H1 (cell line): ENCODE data around the gene ADAM30. TPM values are rescaled to one million over a fixed set of nuclear protein-coding genes. Genes with fewer than 3 reads are reported as not detected.

ENCODE experiments used
- CTCF ChIA-PET: fragments of 300-600 bp; sonication (Branson Sonifier 250); formaldehyde crosslinking; loops from one replicate; lab custom pipeline; 2021; ENCODE audit not compliant: partially characterized antibody; lab: Charles Lee
- POLR2A ChIA-PET: fragments of 300-600 bp; sonication (Branson Sonifier 250); formaldehyde crosslinking; loops from one replicate; lab custom pipeline; 2021; ENCODE audit warnings: inconsistent platforms; ENCODE audit not compliant: partially characterized antibody; lab: Charles Lee
- DNase-seq, 2 experiments: peaks; one replicate each; pipeline versions ENCODE4 v3.0.0 to v3.0.0-alpha.2; 2010 to 2022; ENCODE audit warnings: low spot score in 2 of 2, low read depth in 1 of 2, mixed read lengths in 1 of 2
- FAIRE-seq: peaks from 2 replicates; lab custom pipeline; 2011; peaks lifted over from hg19 to GRCh38; lab: Jason Lieb, UNC
- H2AFZ ChIP-seq: 2 replicates; pipeline ENCODE4 v1.8.1; 2012; ENCODE audit warnings: low read length, inconsistent platforms
- H2AK5ac ChIP-seq: 2 replicates; pipeline ENCODE4 v1.6.1; 2013; ENCODE audit warnings: low read depth, low read length
- H2BK120ac ChIP-seq: replicated peaks from 2 replicates; pipeline ENCODE3; 2013; ENCODE audit warnings: low read depth, low read length, inconsistent platforms
- H2BK12ac ChIP-seq: 2 replicates; pipeline ENCODE4 v1.6.1; 2013; ENCODE audit warnings: low read depth, low read length
- H2BK15ac ChIP-seq: 2 replicates; pipeline ENCODE4 v1.6.1; 2013; ENCODE audit warnings: low read length
- H2BK20ac ChIP-seq: 2 replicates; pipeline ENCODE4 v1.6.1; 2013; ENCODE audit warnings: low read length
- H2BK5ac ChIP-seq: 2 replicates; pipeline ENCODE4 v1.6.1; 2013; ENCODE audit warnings: low read depth, low read length
- H3K14ac ChIP-seq: 2 replicates; pipeline ENCODE4 v1.6.1; 2013; ENCODE audit warnings: inconsistent platforms; ENCODE audit not compliant: insufficient read length
- H3K18ac ChIP-seq: 2 replicates; pipeline ENCODE4 v1.6.1; 2013; ENCODE audit warnings: low read length; ENCODE audit errors: extremely low read depth
- H3K23ac ChIP-seq: 2 replicates; pipeline ENCODE4 v1.6.1; 2013; ENCODE audit warnings: inconsistent platforms; ENCODE audit not compliant: insufficient read length
- H3K23me2 ChIP-seq: 2 replicates; pipeline ENCODE4 v1.6.1; 2013; ENCODE audit warnings: low read depth, low read length
- H3K27ac ChIP-seq: 2 replicates; pipeline ENCODE4 v1.6.1; 2011; ENCODE audit warnings: low read depth, low read length, inconsistent platforms
- H3K27me3 ChIP-seq, 4 experiments: replicated peaks in 1 of 4; 1 replicate in 1 of 4; 2 replicates in 3 of 4; pipeline versions ENCODE4 v1.6.1 to v1.8.1; 2011 to 2013; ENCODE audit warnings: low read length in 3 of 4, mild to moderate bottlenecking in 3 of 4, inconsistent platforms in 2 of 4, mixed read lengths in 2 of 4, moderate library complexity in 1 of 4; ENCODE audit not compliant: control insufficient read depth in 3 of 4, insufficient read depth in 3 of 4; ENCODE audit errors: extremely low read depth in 1 of 4
- H3K36me3 ChIP-seq, 4 experiments: 2 replicates each; pipeline versions ENCODE4 v1.6.1 to v1.8.1; 2011 to 2013; ENCODE audit warnings: mild to moderate bottlenecking in 4 of 4, low read length in 3 of 4, moderate library complexity in 2 of 4, control low read depth in 1 of 4, inconsistent platforms in 1 of 4; ENCODE audit not compliant: insufficient read depth in 4 of 4, control insufficient read depth in 2 of 4
- H3K4ac ChIP-seq: replicated peaks from 2 replicates; pipeline ENCODE3; 2013; ENCODE audit warnings: low read length, low read depth, mixed read lengths, inconsistent platforms; ENCODE audit not compliant: insufficient read length
- H3K4me1 ChIP-seq, 4 experiments: replicated peaks in 1 of 4; 1 replicate in 1 of 4; 2 replicates in 3 of 4; pipeline versions ENCODE4 v1.6.1 to v1.8.1; 2011 to 2013; ENCODE audit warnings: low read length in 3 of 4, inconsistent platforms in 2 of 4, mixed read lengths in 1 of 4; ENCODE audit not compliant: insufficient read depth in 4 of 4, control insufficient read depth in 3 of 4
- H3K4me2 ChIP-seq, 2 experiments: 2 replicates each; pipeline versions ENCODE4 v1.6.1 to v1.8.1; 2011 to 2013; ENCODE audit warnings: low read depth in 2 of 2, low read length in 2 of 2, control low read depth in 1 of 2, inconsistent platforms in 1 of 2, mild to moderate bottlenecking in 1 of 2; ENCODE audit not compliant: insufficient read depth in 1 of 2
- H3K4me3 ChIP-seq, 4 experiments: fragments of 200-600, 300-600 bp in 1 of 4; sonication (generic), shearing (Covaris generic), sonication (Bioruptor Twin) in 1 of 4; 2 replicates each; pipeline versions ENCODE4 v1.5.1 to v1.8.1; 2011 to 2016; ENCODE audit warnings: low read length in 4 of 4, low read depth in 3 of 4, control low read depth in 2 of 4, inconsistent platforms in 2 of 4, mild to moderate bottlenecking in 2 of 4, mixed read lengths in 1 of 4, moderate library complexity in 1 of 4; ENCODE audit not compliant: insufficient read depth in 2 of 4; ENCODE audit errors: extremely low read depth in 1 of 4
- H3K56ac ChIP-seq: replicated peaks from 2 replicates; pipeline ENCODE3; 2013; ENCODE audit warnings: low read depth, mild to moderate bottlenecking, mixed read lengths, low read length, inconsistent platforms; ENCODE audit not compliant: insufficient read length
- H3K79me1 ChIP-seq: 2 replicates; pipeline ENCODE4 v1.6.1; 2013; ENCODE audit warnings: low read depth, low read length, control low read depth
- H3K79me2 ChIP-seq, 2 experiments: 2 replicates each; pipeline versions ENCODE4 v1.6.1 to v1.8.1; 2012 to 2013; ENCODE audit warnings: low read length in 2 of 2, mild to moderate bottlenecking in 2 of 2, inconsistent platforms in 1 of 2; ENCODE audit not compliant: insufficient read depth in 2 of 2, control insufficient read depth in 1 of 2
- H3K9ac ChIP-seq, 4 experiments: replicated peaks in 1 of 4; 1 replicate in 1 of 4; 2 replicates in 3 of 4; pipeline versions ENCODE4 v1.6.1 to v1.8.1; 2011 to 2013; ENCODE audit warnings: low read depth in 3 of 4, low read length in 3 of 4, control low read depth in 2 of 4, mild to moderate bottlenecking in 2 of 4, moderate library complexity in 2 of 4, inconsistent platforms in 1 of 4; ENCODE audit errors: extremely low read depth in 1 of 4
- H3K9me3 ChIP-seq, 2 experiments: 2 replicates each; pipeline versions ENCODE4 v1.6.1 to v1.8.1; 2012 to 2013; ENCODE audit warnings: mild to moderate bottlenecking in 2 of 2, moderate library complexity in 2 of 2, control low read depth in 1 of 2, inconsistent platforms in 1 of 2, low read depth in 1 of 2, low read length in 1 of 2, mixed read lengths in 1 of 2; ENCODE audit not compliant: insufficient read depth in 2 of 2
- H4K20me1 ChIP-seq, 2 experiments: replicated peaks in 1 of 2; 2 replicates each; pipeline versions ENCODE3 to v1.8.1; 2011 to 2013; ENCODE audit warnings: inconsistent platforms in 2 of 2, low read length in 2 of 2, mild to moderate bottlenecking in 1 of 2; ENCODE audit not compliant: insufficient read depth in 2 of 2, control insufficient read depth in 1 of 2
- H4K5ac ChIP-seq: 2 replicates; pipeline ENCODE4 v1.6.1; 2013; ENCODE audit warnings: low read length, low read depth, mixed read lengths, inconsistent platforms; ENCODE audit not compliant: insufficient read length
- H4K8ac ChIP-seq: 2 replicates; pipeline ENCODE4 v1.8.0; 2013; ENCODE audit warnings: mild to moderate bottlenecking, moderate library complexity, low read length, inconsistent platforms; ENCODE audit not compliant: insufficient read depth; ENCODE audit errors: extremely low read depth
- H4K91ac ChIP-seq: replicated peaks from 2 replicates; pipeline ENCODE3; 2013; ENCODE audit warnings: low read length, mixed read lengths, inconsistent platforms; ENCODE audit not compliant: insufficient read length
- CREB1 ChIP-seq: IDR thresholded peaks from 2 replicates; pipeline ENCODE4 v1.6.1; 2012; ENCODE audit warnings: inconsistent platforms
- CTCF ChIP-seq, 3 experiments: IDR thresholded peaks; 1 replicate in 2 of 3; 2 replicates in 1 of 3; pipeline versions ENCODE4 v1.5.1 to v1.6.1; 2011; ENCODE audit warnings: low read length in 3 of 3, mild to moderate bottlenecking in 3 of 3, inconsistent platforms in 2 of 3, low read depth in 1 of 3, moderate library complexity in 1 of 3; ENCODE audit not compliant: insufficient read depth in 1 of 3; ENCODE audit errors: control extremely low read depth in 1 of 3
- KDM5A ChIP-seq: fragments of 200-600 bp; IDR thresholded peaks from 2 replicates; pipeline ENCODE4 v1.7.1; 2012; ENCODE audit warnings: mild to moderate bottlenecking, low read length, inconsistent platforms, mixed read lengths
- RAD21 ChIP-seq, 2 experiments: IDR thresholded peaks in 1 of 2; conservative IDR thresholded peaks in 1 of 2; 2 replicates each; pipeline ENCODE4 v1.6.1; 2011; ENCODE audit warnings: low read depth in 2 of 2, low read length in 2 of 2, improper control_type of control experiment in 1 of 2, inconsistent platforms in 1 of 2, mild to moderate bottlenecking in 1 of 2, moderate library complexity in 1 of 2
- WGBS, 2 experiments: shearing (Covaris generic) in 1 of 2; methylation state at CpG; one replicate each; pipeline versions ENCODE4 v1.1.6 to v1.1.7; 2013 to 2015; ENCODE audit warnings: low lambda C conversion rate in 2 of 2, mixed read lengths in 2 of 2, inconsistent platforms in 1 of 2, low coverage in 1 of 2, missing lambda C conversion rate in 1 of 2; ENCODE audit not compliant: insufficient replicate concordance in 2 of 2, insufficient coverage in 1 of 2, insufficient read length in 1 of 2; ENCODE audit errors: extremely low coverage in 1 of 2, missing lambda C conversion rate in 1 of 2; 5-methylcytosine and 5-hydroxymethylcytosine counted together
- polyA plus RNA-seq, 7 experiments: library from polyadenylated mRNA; depleted of rRNA in 3 of 7; stranded (reverse) in 5 of 7; unstranded in 2 of 7; fragments of >200 nt in 5 of 7; fragments of 200-250 nt in 2 of 7; gene quantifications; 1 replicate in 5 of 7; 2 replicates in 1 of 7; 4 replicates in 1 of 7; pipeline versions ENCODE4 v1.2.1 to v1.2.3, GENCODE V29; 2011 to 2013; ENCODE audit warnings: missing spikeins in 2 of 7, mixed read lengths in 2 of 7
- total RNA-seq: library from RNA; stranded (reverse); fragmentation: NEBNext Ultra II Directional; extraction: Animal tissue kit (Norgen Biotek cat#: 25700); gene quantifications from 2 replicates; pipeline ENCODE4 v1.2.1, GENCODE V29; 2021

ADAM30 gene
- total and polyA plus RNA-seq, 2 of the 8 experiments (the other 6 are each of a cell fraction or from before 2014, with no cell fraction given), result not detected

GRCh38 chr1:119885903-119886783 lies 10.2 kb downstream of the ADAM30 start:
- Histone ChIP-seq H3K18ac (no peak overlapping the region), H2BK15ac (no peak overlapping the region), H3K4me3 (no peak overlapping the region), H3K56ac (no peak overlapping the region), H2BK12ac (no peak overlapping the region), H3K9ac (no peak overlapping the region), H3K4me1 (no peaks in the 10 kb centered on the region), H3K79me1 (no peaks in the 10 kb centered on the region), H2BK5ac (no peak overlapping the region), H3K4me2 (no peak overlapping the region), H3K36me3 (no peaks in the 10 kb centered on the region), H4K20me1 (no peaks in the 10 kb centered on the region), H3K23me2 (no peaks in the 10 kb centered on the region), H3K79me2 (no peaks in the 10 kb centered on the region), H3K27me3 (no peaks in the 10 kb centered on the region), H4K91ac (no peak overlapping the region)
- CTCF ChIA-PET, result interaction anchor here (0.6 to 6.8 kb wide), 23 partner anchors 8 to 453 kb away, joined by 3 to 62 read pairs (median 4); partner anchors contain the start of gene ADAM30
- no peak for TF ChIP-seq KDM5A
- TF ChIP-seq CREB1, result peak; percentile 53; the same call in 1 of the 2 replicates
- TF ChIP-seq RAD21 (IDR thresholded peaks at IDR 0.05 in 1 of 2, conservative IDR thresholded peaks at IDR 0.05 in 1 of 2; ENCODE audit: low read depth in 2 of 2, low read length in 2 of 2), result peak; percentile 72 to 79
- peak; percentile 82 to 94 (median 88) for TF ChIP-seq CTCF (IDR thresholded peaks at IDR 0.05; ENCODE audit: control extremely low read depth in 1 of 3, insufficient read depth in 1 of 3, low read depth in 1 of 3, low read length in 3 of 3)
- TF ChIP-seq, all 59 proteins: peak for 3
- FAIRE-seq, result peak; percentile 70
- Histone ChIP-seq H3K4ac (no peak overlapping the region), H2AFZ (0 out of 2 replicates have a peak overlapping the region, but pooled peaks have one; percentile 81), H2AK5ac (no peak overlapping the region), H3K27ac (no peak overlapping the region), H2BK120ac (no peak overlapping the region), H3K23ac (no peak overlapping the region), H4K5ac (no peak overlapping the region), H4K8ac (no peak overlapping the region), H3K14ac (no peak overlapping the region), H3K9me3 (no peaks in the 10 kb centered on the region), H2BK20ac (no peak overlapping the region)
- DNase-seq, result peak in 1 of 2 experiments; percentile 88
- WGBS, 2 experiments, result 57% methylated on average over 11 of the region's 11 CpGs; no CpG with 5 or more reads in 1 of the 2 experiments
- POLR2A ChIA-PET, result no interaction called here
